Cardiac muscle cell (in vitro differentiated cells and primary cell): ENCODE measurements around the gene CXCL16. TPM values are rescaled to one million over a fixed set of nuclear protein-coding genes. Genes with fewer than 3 reads are reported as not detected.
A peak's percentile ranks its signal among the peaks of the same experiment; 100 is the strongest.

Experiments
- DNase-seq, 2 donors: peaks; one replicate each; pipeline versions ENCODE4 v3.0.0 to v3.0.0-alpha.2; 2010 to 2017; ENCODE audit warnings: low read depth in 1 of 2, low spot score in 1 of 2
- H3K27ac ChIP-seq: fragments of 200-600 bp; sonication (generic); 2 replicates; pipeline ENCODE4 v1.5.1; 2016
- H3K27me3 ChIP-seq: fragments of 200-600 bp; sonication (generic); 2 replicates; pipeline ENCODE4 v1.6.0; 2016; ENCODE audit warnings: control low read depth
- H3K36me3 ChIP-seq: fragments of 200-600 bp; sonication (generic); 2 replicates; pipeline ENCODE4 v1.5.1; 2016; ENCODE audit warnings: control low read depth
- H3K4me1 ChIP-seq: fragments of 200-600 bp; sonication (generic); 2 replicates; pipeline ENCODE4 v1.8.1; 2017; ENCODE audit warnings: low read depth, mild to moderate bottlenecking, mixed run types
- H3K4me3 ChIP-seq: fragments of 200-600 bp; sonication (generic); 2 replicates; pipeline ENCODE4 v1.5.1; 2016; ENCODE audit warnings: mild to moderate bottlenecking
- H3K9me3 ChIP-seq: fragments of 200-600 bp; sonication (generic); 2 replicates; pipeline ENCODE4 v1.5.1; 2017; ENCODE audit warnings: low read depth, mild to moderate bottlenecking, control low read depth
- CTCF ChIP-seq: IDR thresholded peaks from 2 replicates; pipeline ENCODE4 v1.5.1; 2012; ENCODE audit warnings: low read depth, mild to moderate bottlenecking, low read length
- polyA plus RNA-seq: library from polyadenylated mRNA; unstranded; fragments of >200 nt; fragmentation: Nextera tagmentation; extraction: Ambion mirVana; gene quantifications from 2 replicates; pipeline ENCODE4 v1.2.1, GENCODE V29; 2016
- total RNA-seq: library from RNA; depleted of rRNA; stranded (reverse); fragments of >200 nt; gene quantifications from 2 replicates; pipeline ENCODE4 v1.2.3, GENCODE V29; 2016

CXCL16 gene
- total and polyA plus RNA-seq, 2 experiments from 2014 or later = 0.66 to 0.89 TPM

GRCh38 chr17:4735876-4736651 is 3.7 kb downstream of the CXCL16 start:
- peak in 1 of 2 donors; percentile 61 for DNase-seq
- H3K9me3 ChIP-seq = no peaks in the 10 kb centered on the region
- no peaks in the 10 kb centered on the region for H3K36me3 ChIP-seq
- H3K4me1 ChIP-seq = no peaks in the 10 kb centered on the region
- H3K27me3 ChIP-seq = peaks cover 59% of the 10 kb centered on the region
- TF ChIP-seq CTCF = no peak
- H3K27ac ChIP-seq = no peak overlapping the region
- no peak overlapping the region for H3K4me3 ChIP-seq

- H3K36me3 ChIP-seq = no peaks in the 10 kb centered on the region
- H3K27me3 ChIP-seq = peaks cover 48% of the 10 kb centered on the region
- H3K27ac ChIP-seq = no peak overlapping the region
- no peaks in the 10 kb centered on the region for H3K4me1 ChIP-seq
- no peak for DNase-seq
- TF ChIP-seq CTCF = no peak
- no peaks in the 10 kb centered on the region for H3K9me3 ChIP-seq
- H3K4me3 ChIP-seq = no peak overlapping the region
Observed at GRCh38 chr17:4734857-4735475, 4.8 kb downstream of the CXCL16 start.

GRCh38 chr17:4733073-4733531 is 6.6 kb downstream of the CXCL16 start:
- no peaks in the 10 kb centered on the region for H3K4me1 ChIP-seq
- no peak overlapping the region for H3K4me3 ChIP-seq
- no peaks in the 10 kb centered on the region for H3K36me3 ChIP-seq
- no peak for DNase-seq
- H3K27me3 ChIP-seq = peaks cover 29% of the 10 kb centered on the region
- no peaks in the 10 kb centered on the region for H3K9me3 ChIP-seq
- no peak for TF ChIP-seq CTCF
- H3K27ac ChIP-seq = no peak overlapping the region

GRCh38 chr17:4728124-4728523 is 11.6 kb downstream of the CXCL16 start:
- Histone ChIP-seq H3K27me3 (no peaks in the 10 kb centered on the region), H3K36me3 (no peaks in the 10 kb centered on the region), H3K27ac (no peak overlapping the region), H3K4me3 (no peak overlapping the region), H3K9me3 (no peaks in the 10 kb centered on the region), H3K4me1 (no peaks in the 10 kb centered on the region)
- peak in 1 of 2 donors; percentile 30 for DNase-seq
- TF ChIP-seq CTCF = no peak

GRCh38 chr17:4725646-4726310 is 13.9 kb downstream of the CXCL16 start:
- H3K27ac ChIP-seq = no peak overlapping the region
- no peak for TF ChIP-seq CTCF
- H3K4me3 ChIP-seq = no peak overlapping the region
- no peaks in the 10 kb centered on the region for H3K4me1 ChIP-seq
- DNase-seq = no peak
- no peaks in the 10 kb centered on the region for H3K27me3 ChIP-seq
- H3K36me3 ChIP-seq = no peaks in the 10 kb centered on the region
- no peaks in the 10 kb centered on the region for H3K9me3 ChIP-seq
